Stimulated activated CD4-positive, alpha-beta T cell treated with anti-CD3 and anti-CD28 coated beads, TNF-alpha, amount 100 ng/mL, for 4 hours (primary cell): ENCODE measurements around the gene PCNX3.

ENCODE experiments used
- DNase-seq, 3 experiments: peaks; one replicate each; pipeline ENCODE4 v3.0.0-alpha.2; 2020; ENCODE audit warnings: low read depth in 3 of 3

PCNX3 gene

GRCh38 chr11:65598258-65598699 is 17.3 kb upstream of the PCNX3 start:
- no peak for DNase-seq

DNA sequence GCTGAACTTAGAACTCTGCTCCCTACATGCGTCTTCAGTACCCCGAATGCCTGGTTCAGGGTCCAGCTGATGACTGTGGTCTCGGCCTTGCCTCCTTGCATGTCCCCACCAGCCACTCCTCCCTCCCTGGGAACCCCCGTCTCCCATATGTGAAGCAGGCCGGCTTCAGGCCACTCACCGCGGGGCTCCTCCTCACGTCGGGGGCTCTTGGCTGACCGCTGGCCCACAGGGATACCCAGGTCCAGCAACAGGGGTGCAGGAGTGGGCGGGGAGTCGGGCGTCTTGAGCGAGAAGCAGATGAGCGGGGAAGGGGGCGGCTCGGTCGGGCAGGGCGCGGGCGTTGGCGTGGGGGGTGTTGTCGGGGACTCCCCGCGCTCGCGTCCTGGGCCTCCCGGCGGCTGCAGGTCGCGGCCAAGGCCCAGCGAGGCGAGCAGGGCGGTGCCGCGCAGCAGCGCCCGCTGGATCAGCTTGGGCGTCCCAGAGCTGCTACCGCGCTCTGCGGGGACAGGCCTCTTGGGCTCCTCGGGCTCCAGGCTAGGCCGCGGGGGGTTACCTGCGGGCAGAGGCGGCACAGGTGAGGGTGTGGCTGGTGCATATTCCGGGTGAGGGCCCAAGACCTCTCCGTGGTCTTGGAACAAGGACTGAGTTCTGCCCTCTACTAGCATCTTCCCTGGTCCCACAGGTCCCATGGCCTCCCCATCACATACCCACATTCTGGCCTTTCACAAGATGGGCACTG is 16.2 kb upstream of the PCNX3 start:
- DNase-seq = no peak

GRCh38 chr11:65599955-65600246 is 15.7 kb upstream of the PCNX3 start:
- DNase-seq = no peak

DNA sequence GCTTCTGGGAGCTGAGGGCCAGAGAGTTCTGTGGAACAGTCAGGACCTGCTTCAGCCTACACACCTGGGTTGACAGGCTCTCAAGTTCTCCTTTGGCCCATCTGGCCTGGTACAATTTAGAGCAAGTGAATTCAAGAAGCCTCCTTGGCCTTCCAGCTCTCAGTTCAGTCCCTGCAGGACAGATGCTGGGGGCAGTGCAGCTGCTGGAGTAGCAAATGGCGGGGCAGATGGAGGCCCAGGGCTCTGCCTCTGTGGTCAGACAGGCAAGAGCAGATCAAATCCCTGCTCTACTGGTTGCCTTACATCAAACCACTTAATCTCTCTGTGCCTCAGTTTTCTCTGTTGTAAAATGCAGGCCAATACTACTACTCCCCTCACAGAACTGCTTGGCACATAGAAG is 11.3 kb upstream of the PCNX3 start:
- no peak for DNase-seq

- no peak for DNase-seq
Measured at GRCh38 chr11:65606876-65607613, 8.5 kb upstream of the PCNX3 start.

DNA sequence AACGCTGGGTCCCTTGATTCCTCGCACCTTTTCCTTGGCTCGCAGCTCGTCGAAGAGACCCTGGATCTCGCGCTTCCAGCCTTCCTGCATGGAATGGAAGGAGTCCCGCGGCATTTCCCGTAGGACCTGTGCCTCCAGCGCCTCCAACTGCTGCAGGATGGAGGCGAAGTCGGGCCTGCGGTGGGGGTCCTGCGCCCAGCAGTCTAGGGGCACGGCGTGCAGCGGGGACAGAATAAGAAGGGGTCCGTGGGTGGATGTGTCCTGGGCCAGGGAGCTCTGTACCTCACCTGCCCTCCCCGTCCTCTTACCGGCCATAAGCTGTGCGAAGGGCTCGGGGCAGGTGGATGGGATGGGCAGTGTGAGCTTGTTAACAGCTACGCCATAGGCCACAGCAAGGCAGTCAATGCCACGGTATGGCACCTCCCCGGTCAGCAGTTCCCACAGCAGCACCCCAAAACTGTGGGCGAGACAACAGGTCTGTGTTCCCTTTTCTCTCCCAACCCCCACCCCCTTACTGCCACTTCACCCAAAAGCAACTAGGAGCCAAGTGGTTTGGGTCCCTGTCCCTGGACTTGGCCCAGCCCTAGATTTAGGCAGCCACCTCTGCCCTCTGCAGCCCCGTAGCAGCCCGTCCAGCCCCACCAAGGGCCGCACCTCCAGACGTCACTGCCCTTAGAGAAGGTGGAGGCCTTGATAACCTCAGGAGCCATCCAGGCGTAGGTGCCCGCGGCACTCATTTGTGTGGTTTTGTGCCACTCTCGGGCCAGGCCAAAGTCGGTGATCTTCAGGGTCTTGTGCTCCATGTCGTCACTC is 7.8 kb upstream of the PCNX3 start:
- no peak for DNase-seq

DNA sequence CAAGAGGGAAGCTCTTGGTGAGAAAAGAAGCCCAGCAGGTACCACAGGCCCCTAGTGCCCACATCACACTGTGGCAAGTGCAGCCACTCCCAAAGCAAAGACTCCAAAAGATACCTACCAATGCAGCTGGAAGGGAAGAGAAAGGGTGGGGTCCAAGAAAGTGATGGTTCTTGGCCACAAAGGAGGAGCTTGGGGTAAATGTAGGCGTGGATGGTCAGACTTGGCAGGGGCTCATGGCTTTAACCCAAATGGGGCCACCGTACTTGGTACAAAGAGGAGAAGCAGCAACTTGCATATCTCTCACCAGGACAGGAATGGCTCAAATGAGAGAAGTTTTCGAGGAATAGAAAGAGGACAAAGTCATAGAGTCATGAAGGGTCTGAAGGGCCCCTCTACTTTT is 6.3 kb upstream of the PCNX3 start:
- no peak for DNase-seq

- DNase-seq = no peak
Measured at GRCh38 chr11:65609665-65610064, 5.9 kb upstream of the PCNX3 start.

DNA sequence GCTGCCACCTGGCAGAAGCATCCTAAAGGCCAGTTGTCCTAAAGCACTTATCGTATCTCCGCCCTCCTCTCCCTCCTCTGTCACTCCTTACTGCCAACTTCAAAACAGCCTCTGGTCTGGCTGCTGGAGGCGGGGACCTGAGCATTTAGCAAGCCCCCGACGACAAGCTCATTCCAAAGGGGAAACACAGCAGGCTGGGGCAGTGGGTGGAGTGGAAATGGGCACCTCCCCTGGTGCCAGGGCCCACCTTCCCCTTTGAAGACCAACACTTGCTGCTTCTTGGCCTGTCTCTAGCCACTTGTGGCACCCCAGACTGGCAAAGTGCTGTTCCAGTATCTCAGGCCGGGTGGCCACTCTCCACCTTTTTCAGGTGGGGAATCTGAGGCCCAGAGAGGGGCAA is 5.2 kb upstream of the PCNX3 start:
- no peak for DNase-seq

GRCh38 chr11:65611028-65611757 is 4.4 kb upstream of the PCNX3 start:
- DNase-seq = no peak

- no peak for DNase-seq
Measured at GRCh38 chr11:65611758-65612603, 3.6 kb upstream of the PCNX3 start.

DNA sequence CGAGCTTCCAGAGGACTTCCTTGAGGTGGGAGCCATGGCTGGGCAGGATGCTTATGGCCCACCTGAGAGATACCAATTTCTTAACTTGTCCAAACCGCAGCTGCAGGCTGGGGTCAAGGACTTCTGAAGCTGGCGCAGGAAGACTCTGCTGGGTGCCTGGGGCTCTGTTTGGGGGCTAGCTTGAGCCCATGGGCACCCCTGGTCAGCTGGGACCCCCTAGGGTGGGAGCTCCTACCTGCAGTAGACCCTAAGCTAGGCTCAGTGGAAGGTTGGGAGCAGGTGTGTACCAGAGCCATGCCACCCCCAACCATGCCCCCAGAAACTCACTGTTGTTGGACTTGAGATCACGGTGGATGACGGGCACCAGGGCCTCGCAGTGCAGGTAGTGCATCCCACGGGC is 2.9 kb upstream of the PCNX3 start:
- DNase-seq = no peak

GRCh38 chr11:65613091-65613928 is 2.3 kb upstream of the PCNX3 start:
- DNase-seq = no peak

- no peak for DNase-seq
Measured at GRCh38 chr11:65615950-65616574, 486 bp downstream of the PCNX3 start.

GRCh38 chr11:65616575-65617001 is 1.0 kb downstream of the PCNX3 start:
- DNase-seq = no peak

DNA sequence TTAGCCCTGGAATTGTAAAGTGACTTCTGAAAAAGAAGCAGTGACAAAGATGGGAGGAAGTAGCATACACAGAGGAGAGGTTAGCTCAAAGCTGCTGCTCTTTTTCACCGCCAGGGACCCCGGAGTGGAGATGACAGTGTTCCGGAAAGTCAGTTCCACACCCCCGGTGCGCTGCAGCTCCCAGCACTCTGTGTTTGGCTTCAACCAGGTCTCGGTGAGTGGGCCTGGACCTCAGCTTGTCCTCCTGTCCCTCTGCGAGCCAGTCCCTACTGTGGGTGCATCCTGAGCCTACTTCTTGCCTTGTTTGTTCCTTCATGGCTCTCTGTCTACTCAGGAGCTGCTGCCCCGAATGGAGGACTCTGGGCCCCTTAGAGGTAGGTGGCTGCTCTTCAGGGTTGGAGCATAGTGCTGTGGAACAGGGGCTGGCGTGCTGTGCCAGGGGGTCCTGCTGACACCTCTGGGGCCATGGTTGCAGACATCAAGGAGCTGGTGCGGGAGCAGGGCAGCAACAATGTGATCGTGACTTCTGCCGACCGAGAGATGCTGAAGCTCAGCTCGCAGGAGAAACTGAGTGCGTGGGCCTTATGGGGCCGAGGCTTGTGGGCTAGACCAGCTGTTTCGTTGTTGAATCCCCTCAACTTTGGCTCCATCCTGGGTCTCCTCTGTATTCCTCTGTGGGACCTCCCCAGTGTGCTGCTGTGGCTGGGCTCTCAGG is 1.7 kb downstream of the PCNX3 start:
- no peak for DNase-seq

GRCh38 chr11:65617990-65618751 is 2.6 kb downstream of the PCNX3 start:
- no peak for DNase-seq

GRCh38 chr11:65618763-65619162 is 3.2 kb downstream of the PCNX3 start:
- DNase-seq = no peak
